Ishikawa (cell line): ENCODE measurements around the gene RD3L.
A peak's percentile ranks its signal among the peaks of the same experiment; 100 is the strongest.

ENCODE experiments used
- CEBPB ChIP-seq: IDR thresholded peaks from 2 replicates; pipeline ENCODE4 v1.6.1; 2012
- CREB1 ChIP-seq: IDR thresholded peaks from 2 replicates; pipeline ENCODE4 v1.6.1; 2012; ENCODE audit warnings: low read depth
- EGR1 ChIP-seq: IDR thresholded peaks from 2 replicates; pipeline ENCODE4 v1.6.1; 2012
- EP300 ChIP-seq: IDR thresholded peaks from 2 replicates; pipeline ENCODE4 v1.6.1; 2012; ENCODE audit warnings: borderline replicate concordance
- FOXM1 ChIP-seq: IDR thresholded peaks from 2 replicates; pipeline ENCODE4 v1.6.1; 2012; ENCODE audit warnings: low read depth, borderline replicate concordance
- MAX ChIP-seq: IDR thresholded peaks from 2 replicates; pipeline ENCODE4 v1.6.1; 2012
- NFIC ChIP-seq: IDR thresholded peaks from 2 replicates; pipeline ENCODE4 v1.6.1; 2012
- RAD21 ChIP-seq: IDR thresholded peaks from 2 replicates; pipeline ENCODE4 v1.6.1; 2012; ENCODE audit warnings: low read depth
- REST ChIP-seq: IDR thresholded peaks from 2 replicates; pipeline ENCODE4 v1.6.1; 2012; ENCODE audit warnings: low read depth, mild to moderate bottlenecking
- TAF1 ChIP-seq: IDR thresholded peaks from 2 replicates; pipeline ENCODE4 v1.6.1; 2012; ENCODE audit warnings: low read depth, mild to moderate bottlenecking
- TCF12 ChIP-seq: IDR thresholded peaks from 2 replicates; pipeline ENCODE4 v1.6.1; 2012; ENCODE audit warnings: low read depth
- TEAD4 ChIP-seq: IDR thresholded peaks from 2 replicates; pipeline ENCODE4 v1.6.1; 2012
- USF1 ChIP-seq: IDR thresholded peaks from 2 replicates; pipeline ENCODE4 v1.6.1; 2012
- YY1 ChIP-seq: IDR thresholded peaks from 2 replicates; pipeline ENCODE4 v1.6.1; 2012; ENCODE audit warnings: low read depth
- ZBTB7A ChIP-seq: IDR thresholded peaks from 2 replicates; pipeline ENCODE4 v1.6.1; 2012; ENCODE audit warnings: low read depth

The RD3L gene

GRCh38 chr14:103894034-103894722, 48.2 kb downstream of the RD3L start:
- TF ChIP-seq CREB1 (no peak), CEBPB (no peak), MAX (no peak), USF1 (no peak), EP300 (no peak), ZBTB7A (no peak), EGR1 (no peak), RAD21 (no peak), TCF12 (no peak), FOXM1 (no peak), NFIC (no peak), REST (no peak), TAF1 (no peak), YY1 (no peak)

- TF ChIP-seq EP300: no peak
- no peak for TF ChIP-seq USF1
- no peak for TF ChIP-seq MAX
- TF ChIP-seq REST: no peak
These were observed 50.1 kb downstream of the RD3L start for GRCh38 chr14:103892247-103892646.

GRCh38 chr14:103891667-103892215, 50.6 kb downstream of the RD3L start:
- TF ChIP-seq TEAD4 (peak; percentile 73), NFIC (peak; percentile 69), TCF12 (0 out of 2 replicates have a peak, but pooled peaks have one; percentile 38), EP300 (no peak)

GRCh38 chr14:103890821-103891666, 51.3 kb downstream of the RD3L start:
- TF ChIP-seq TCF12 (no peak), ZBTB7A (no peak), EP300 (no peak), TEAD4 (no peak), YY1 (no peak), USF1 (no peak), MAX (no peak), CEBPB (no peak), RAD21 (no peak), NFIC (no peak), FOXM1 (no peak), REST (no peak), EGR1 (no peak), CREB1 (no peak), TAF1 (no peak)
